ENCODE data around the gene GRM7.

The GRM7 gene

GRCh38 chr3:7205962-7206361 is 345.0 kb downstream of the GRM7 start:
- no peak for DNase-seq (ENCODE audit: low read depth)
- TF ChIP-seq CTCF (conservative IDR thresholded peaks at IDR 0.05; ENCODE audit: low read depth, low read length), result no peak
- H3K4me3 ChIP-seq (ENCODE audit: low read depth, low read length), result no peak overlapping the region

- no peak for DNase-seq (ENCODE audit: low read depth)
- TF ChIP-seq CTCF (conservative IDR thresholded peaks at IDR 0.05; ENCODE audit: low read depth, low read length), result no peak
- H3K4me3 ChIP-seq (ENCODE audit: low read depth, low read length), result no peak overlapping the region
Measured at GRCh38 chr3:7207125-7207524, 346.2 kb downstream of the GRM7 start.

- H3K4me3 ChIP-seq (ENCODE audit: low read depth, low read length), result no peak overlapping the region
Measured at GRCh38 chr3:7207928-7208327, 347.0 kb downstream of the GRM7 start.

GRCh38 chr3:7209098-7209497 is 348.2 kb downstream of the GRM7 start:
- H3K4me3 ChIP-seq (ENCODE audit: low read depth, low read length), result no peak overlapping the region
- TF ChIP-seq CTCF (conservative IDR thresholded peaks at IDR 0.05; ENCODE audit: low read depth, low read length), result no peak
- DNase-seq (ENCODE audit: low read depth), result no peak

More at GRCh38 chr3:7207928-7208327, 347.0 kb downstream of the GRM7 start:
- DNase-seq (ENCODE audit: low read depth), result no peak
- TF ChIP-seq CTCF (conservative IDR thresholded peaks at IDR 0.05; ENCODE audit: low read depth, low read length), result no peak

GRCh38 chr3:7211740-7212139 is 350.8 kb downstream of the GRM7 start:
- H3K4me3 ChIP-seq (ENCODE audit: low read depth, low read length), result no peak overlapping the region
- no peak for TF ChIP-seq CTCF (conservative IDR thresholded peaks at IDR 0.05; ENCODE audit: low read depth, low read length)
- no peak for DNase-seq (ENCODE audit: low read depth)

GRCh38 chr3:7215706-7216105 is 354.8 kb downstream of the GRM7 start:
- no peak for TF ChIP-seq CTCF (conservative IDR thresholded peaks at IDR 0.05; ENCODE audit: low read depth, low read length)
- no peak for DNase-seq (ENCODE audit: low read depth)

GRCh38 chr3:7226393-7226792 is 365.5 kb downstream of the GRM7 start:
- DNase-seq (ENCODE audit: low read depth), result no peak
- H3K4me3 ChIP-seq (ENCODE audit: low read depth, low read length), result no peak overlapping the region
- no peak for TF ChIP-seq CTCF (conservative IDR thresholded peaks at IDR 0.05; ENCODE audit: low read depth, low read length)

More at GRCh38 chr3:7215706-7216105, 354.8 kb downstream of the GRM7 start:
- no peak overlapping the region for H3K4me3 ChIP-seq (ENCODE audit: low read depth, low read length)

Measured in choroid plexus epithelial cell (primary cell).